Liver (tissue), 9 donors: Measurements from ENCODE around the gene ABHD10. TPM values are rescaled to one million over a fixed set of nuclear protein-coding genes. Genes with fewer than 3 reads are reported as not detected.

Source experiments
- DNase-seq: peaks from one replicate; pipeline ENCODE4 v3.0.0-alpha.2; 2017; ENCODE audit warnings: low spot score
- H3K27ac ChIP-seq, 2 donors: one replicate each; pipeline ENCODE4 v1.7.0; 2013; ENCODE audit warnings: inconsistent platforms in 2 of 2, low read length in 2 of 2, control low read depth in 1 of 2, low read depth in 1 of 2, mild to moderate bottlenecking in 1 of 2
- H3K27me3 ChIP-seq, 4 donors: one replicate each; pipeline versions ENCODE4 v1.6.1 to v1.7.0; 2013; ENCODE audit warnings: low read length in 3 of 4, inconsistent platforms in 1 of 4, mild to moderate bottlenecking in 1 of 4, moderate library complexity in 1 of 4; ENCODE audit not compliant: control insufficient read depth in 4 of 4, insufficient read depth in 4 of 4
- H3K36me3 ChIP-seq, 4 donors: one replicate each; pipeline versions ENCODE4 v1.6.1 to v1.7.0; 2013; ENCODE audit warnings: low read length in 3 of 4, mild to moderate bottlenecking in 3 of 4, low read depth in 1 of 4, moderate library complexity in 1 of 4; ENCODE audit not compliant: control insufficient read depth in 4 of 4, insufficient read depth in 3 of 4
- H3K4me1 ChIP-seq, 4 donors: one replicate each; pipeline versions ENCODE4 v1.6.1 to v1.7.0; 2013; ENCODE audit warnings: low read length in 3 of 4, mild to moderate bottlenecking in 3 of 4, moderate library complexity in 1 of 4; ENCODE audit not compliant: control insufficient read depth in 4 of 4, insufficient read depth in 4 of 4
- H3K4me3 ChIP-seq, 3 donors: one replicate each; pipeline versions ENCODE4 v1.6.1 to v1.7.0; 2013; ENCODE audit warnings: low read length in 3 of 3, control low read depth in 1 of 3, low read depth in 1 of 3, mild to moderate bottlenecking in 1 of 3
- H3K9ac ChIP-seq, 2 donors: one replicate each; pipeline ENCODE4 v1.7.0; 2013; ENCODE audit warnings: low read length in 2 of 2, mild to moderate bottlenecking in 2 of 2, moderate library complexity in 2 of 2, control low read depth in 1 of 2, low read depth in 1 of 2
- H3K9me3 ChIP-seq, 4 donors: one replicate each; pipeline versions ENCODE4 v1.6.1 to v1.7.0; 2013; ENCODE audit warnings: low read length in 3 of 4; ENCODE audit not compliant: control insufficient read depth in 4 of 4
- ATF3 ChIP-seq: IDR thresholded peaks from 2 replicates; pipeline ENCODE4 v1.6.1; 2016; ENCODE audit warnings: antibody characterized with exemption
- CTCF ChIP-seq: fragments of 150-350 bp; IDR thresholded peaks from 2 replicates; pipeline ENCODE4 v1.5.1; 2017; ENCODE audit warnings: improper control_type of control experiment, low read depth, low read length; ENCODE audit not compliant: missing input control
- EGR1 ChIP-seq, 2 donors: IDR thresholded peaks; 2 replicates each; pipeline ENCODE4 v1.6.1; 2016 to 2018; ENCODE audit warnings: antibody characterized with exemption in 2 of 2, low read depth in 2 of 2
- FOXA1 ChIP-seq: IDR thresholded peaks from 2 replicates; pipeline ENCODE4 v1.6.1; 2016; ENCODE audit warnings: antibody characterized with exemption
- FOXA2 ChIP-seq: IDR thresholded peaks from 2 replicates; pipeline ENCODE4 v1.6.1; 2016; ENCODE audit warnings: antibody characterized with exemption
- GABPA ChIP-seq, 2 donors: IDR thresholded peaks in 1 of 2; conservative IDR thresholded peaks in 1 of 2; 2 replicates each; pipeline ENCODE4 v1.6.1; 2016; ENCODE audit warnings: antibody characterized with exemption in 2 of 2, mild to moderate bottlenecking in 1 of 2, moderate library complexity in 1 of 2
- HNF4A ChIP-seq, 2 donors: conservative IDR thresholded peaks; 2 replicates each; pipeline ENCODE4 v1.6.1; 2016; ENCODE audit warnings: antibody characterized with exemption in 2 of 2, mild to moderate bottlenecking in 2 of 2
- HNF4G ChIP-seq: IDR thresholded peaks from 2 replicates; pipeline ENCODE4 v1.6.1; 2016; ENCODE audit warnings: antibody characterized with exemption
- JUND ChIP-seq, 2 donors: IDR thresholded peaks; 2 replicates each; pipeline ENCODE4 v1.6.1; 2016; ENCODE audit warnings: antibody characterized with exemption in 2 of 2
- MAX ChIP-seq: IDR thresholded peaks from 2 replicates; pipeline ENCODE4 v1.6.1; 2016; ENCODE audit warnings: antibody characterized with exemption
- NR2F2 ChIP-seq: IDR thresholded peaks from 2 replicates; pipeline ENCODE4 v1.6.1; 2016; ENCODE audit warnings: antibody characterized with exemption
- RAD21 ChIP-seq, 2 donors: IDR thresholded peaks; 2 replicates each; pipeline ENCODE4 v1.6.1; 2016; ENCODE audit warnings: antibody characterized with exemption in 2 of 2, mild to moderate bottlenecking in 2 of 2
- REST ChIP-seq: IDR thresholded peaks from 2 replicates; pipeline ENCODE4 v1.6.1; 2016; ENCODE audit warnings: antibody characterized with exemption, mild to moderate bottlenecking
- RXRA ChIP-seq, 2 donors: IDR thresholded peaks; 2 replicates each; pipeline ENCODE4 v1.6.1; 2017 to 2018; ENCODE audit warnings: antibody characterized with exemption in 2 of 2, mild to moderate bottlenecking in 1 of 2
- SP1 ChIP-seq: IDR thresholded peaks from 2 replicates; pipeline ENCODE4 v1.6.1; 2018; ENCODE audit warnings: antibody characterized with exemption, mild to moderate bottlenecking
- TAF1 ChIP-seq: conservative IDR thresholded peaks from 2 replicates; pipeline ENCODE4 v1.6.1; 2016; ENCODE audit warnings: antibody characterized with exemption, mild to moderate bottlenecking
- YY1 ChIP-seq: IDR thresholded peaks from 2 replicates; pipeline ENCODE4 v1.6.1; 2016; ENCODE audit warnings: antibody characterized with exemption, mild to moderate bottlenecking
- ZBTB33 ChIP-seq: IDR thresholded peaks from 2 replicates; pipeline ENCODE4 v1.6.1; 2016; ENCODE audit warnings: antibody characterized with exemption
- WGBS: extraction: QIAGEN DNeasy Blood & Tissue Kit; methylation state at CpG from one replicate; pipeline ENCODE4 v1.1.7; 2013; 5-methylcytosine and 5-hydroxymethylcytosine counted together
- polyA plus RNA-seq, 2 donors: library from polyadenylated mRNA; stranded (reverse) in 1 of 2; unstranded in 1 of 2; fragments of 200-250 nt in 1 of 2; fragments of >200 nt in 1 of 2; fragmentation: Nextera tagmentation in 1 of 2; extraction: Ambion mirVana in 1 of 2; gene quantifications; one replicate each; pipeline versions ENCODE4 v1.2.1 to v1.2.3, GENCODE V29; 2013 to 2015
- total RNA-seq, 2 donors: library from RNA; depleted of rRNA; stranded (reverse); fragments of >200 nt; gene quantifications; one replicate each; pipeline ENCODE4 v1.2.3, GENCODE V29; 2014
- donor health status: healthy.
- donor health status: healthy.
- donor health status: healthy.
- donor health status: healthy.
- donor health status: healthy.

Gene ABHD10
- total and polyA plus RNA-seq, 4 donors: 15.1 to 22.1 (median 18.9) TPM

GRCh38 chr3:111936967-111937366 lies 41.9 kb upstream of the ABHD10 start:
- 86% methylated on average over 1 of the region's 1 CpG for WGBS
- no peak overlapping the region for H3K9ac ChIP-seq

GRCh38 chr3:111937871-111938270 lies 41.0 kb upstream of the ABHD10 start:
- TF ChIP-seq ATF3 (no peak), YY1 (no peak), FOXA1 (no peak), RAD21 (IDR thresholded peaks at IDR 0.05) (no peak), HNF4G (no peak), RXRA (IDR thresholded peaks at IDR 0.05) (no peak), ZBTB33 (no peak), SP1 (no peak), EGR1 (IDR thresholded peaks at IDR 0.05; ENCODE audit: low read depth in 2 of 2) (no peak), REST (no peak), CTCF (no peak), GABPA (IDR thresholded peaks at IDR 0.05 in 1 of 2, conservative IDR thresholded peaks at IDR 0.05 in 1 of 2) (no peak), TAF1 (no peak), MAX (no peak), HNF4A (conservative IDR thresholded peaks at IDR 0.05) (no peak), JUND (IDR thresholded peaks at IDR 0.05) (no peak), FOXA2 (no peak)
- Histone ChIP-seq H3K4me1 (no peaks in the 10 kb centered on the region), H3K27ac (no peak overlapping the region), H3K9me3 (no peaks in the 10 kb centered on the region), H3K27me3 (no peaks in the 10 kb centered on the region), H3K36me3 (peaks cover 4 to 41% (median 30%) of the 10 kb centered on the region in 4 donors), H3K9ac (no peak overlapping the region), H3K4me3 (no peak overlapping the region)
- DNase-seq: no peak

More at GRCh38 chr3:111936967-111937366, 41.9 kb upstream of the ABHD10 start:
- DNase-seq: no peak
- no peak for TF ChIP-seq EGR1 (IDR thresholded peaks at IDR 0.05; ENCODE audit: low read depth in 2 of 2)
- TF ChIP-seq CTCF: no peak
- TF ChIP-seq JUND (IDR thresholded peaks at IDR 0.05): no peak
- no peak for TF ChIP-seq NR2F2
- no peak for TF ChIP-seq RAD21 (IDR thresholded peaks at IDR 0.05)
- TF ChIP-seq HNF4G: no peak
- Histone ChIP-seq H3K4me1 (no peaks in the 10 kb centered on the region), H3K36me3 (peaks cover 4 to 40% (median 29%) of the 10 kb centered on the region in 4 donors), H3K9me3 (no peaks in the 10 kb centered on the region), H3K27me3 (no peaks in the 10 kb centered on the region), H3K4me3 (no peak overlapping the region), H3K27ac (no peak overlapping the region)
